ENCODE data around the gene OR2H1.

The OR2H1 gene

DNA sequence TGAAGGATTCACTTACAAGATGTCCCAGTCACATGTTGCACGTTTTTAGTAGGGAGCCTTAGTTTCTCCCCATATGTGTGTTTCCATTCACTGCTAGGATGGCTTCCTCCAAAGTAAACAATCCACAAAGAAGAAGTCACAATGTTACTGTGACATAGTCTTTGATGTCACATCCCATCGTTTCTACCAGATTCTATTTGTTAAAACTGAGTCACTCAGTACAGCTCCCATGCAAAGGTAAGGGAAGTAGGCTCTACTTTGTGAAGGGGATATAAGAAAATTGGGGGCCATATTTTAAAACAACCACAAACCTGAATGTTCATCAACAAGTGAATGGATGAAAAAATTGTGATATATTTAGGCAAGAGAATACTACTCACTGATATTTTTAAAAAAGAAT, at the start of gene OR2H1, which contains the start of gene OR11A1:
TSS of gene OR2H1 (plus strand) at position 185 of the 400 bp plus-strand sequence. CDS start 4,615 bp downstream, outside the sequence.
TSS of gene OR11A1 (minus strand) at position 101 of the 400 bp plus-strand sequence. CDS start 29,430 bp downstream, outside the sequence.
- no peak for TF ChIP-seq GATA2 (IDR thresholded peaks at IDR 0.05; ENCODE audit: low read depth, low read length)
- TF ChIP-seq GATA3 (IDR thresholded peaks at IDR 0.05; ENCODE audit: low read depth, low read length): no peak

DNA sequence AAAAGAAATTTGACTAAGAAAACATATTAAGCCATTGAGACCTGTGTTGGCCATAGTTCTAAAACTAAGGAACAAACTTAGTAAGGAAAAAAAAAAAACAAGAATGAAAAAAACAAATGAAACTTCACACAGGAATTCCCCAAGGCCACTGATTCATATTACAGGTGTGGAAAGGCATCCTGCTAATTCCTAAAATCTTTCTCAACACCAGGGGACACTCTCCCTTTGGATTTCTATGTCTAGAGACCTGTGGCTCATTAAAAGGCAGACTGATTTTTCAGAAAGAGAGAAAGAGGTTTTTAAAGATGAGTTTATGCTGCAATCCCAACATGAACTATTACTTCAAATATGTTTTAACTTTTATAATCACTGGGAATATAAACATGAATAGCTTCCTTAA, 42.4 kb upstream of the OR2H1 start, which contains the start of gene OR12D1:
TSS of gene OR12D1 (plus strand) at position 341 of the 400 bp plus-strand sequence.
- TF ChIP-seq GATA2 (IDR thresholded peaks at IDR 0.05; ENCODE audit: low read depth, low read length) (no peak), GATA3 (IDR thresholded peaks at IDR 0.05; ENCODE audit: low read depth, low read length) (no peak)

DNA sequence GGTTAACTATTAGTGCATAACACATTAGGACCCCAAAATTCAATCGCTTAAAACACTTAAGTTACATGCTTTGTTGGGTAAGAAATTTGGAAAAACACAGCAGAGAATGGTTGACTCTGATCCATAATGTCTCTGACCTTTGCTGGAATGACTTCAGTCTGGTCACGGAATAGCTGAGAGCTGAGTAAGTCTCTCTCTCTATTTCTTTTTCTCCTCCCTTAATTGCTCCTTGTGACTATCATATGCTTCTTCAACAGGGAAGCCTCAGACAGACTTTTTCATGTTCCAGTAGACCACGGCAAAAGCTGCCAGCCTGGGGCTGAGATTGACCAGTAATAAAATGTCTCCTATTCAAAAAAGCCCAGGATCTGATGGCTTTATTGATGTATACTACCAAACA, 37.4 kb upstream of the OR2H1 start:
- no peak for TF ChIP-seq GATA2 (IDR thresholded peaks at IDR 0.05; ENCODE audit: low read depth, low read length)
- TF ChIP-seq GATA3 (IDR thresholded peaks at IDR 0.05; ENCODE audit: low read depth, low read length): no peak

DNA sequence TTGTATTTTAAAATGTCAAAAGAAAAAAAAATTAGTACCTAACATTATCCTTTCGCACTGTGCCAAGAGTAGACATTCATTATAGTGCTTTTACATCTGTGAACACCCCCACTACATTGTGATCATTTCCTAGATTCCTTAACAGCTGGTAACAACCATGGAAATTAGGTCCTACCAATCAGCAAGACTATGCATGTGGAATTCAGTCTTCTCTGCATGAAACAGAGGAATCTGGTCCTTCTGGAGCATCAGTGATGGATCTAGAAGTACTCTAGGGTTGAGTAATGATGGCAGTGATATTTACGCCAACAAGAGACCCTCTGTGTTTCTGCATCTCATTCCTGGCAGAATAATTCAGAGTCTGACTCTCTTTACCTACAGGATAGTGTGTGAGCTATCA, 32.8 kb upstream of the OR2H1 start:
- no peak for TF ChIP-seq GATA3 (IDR thresholded peaks at IDR 0.05; ENCODE audit: low read depth, low read length)
- TF ChIP-seq GATA2 (IDR thresholded peaks at IDR 0.05; ENCODE audit: low read depth, low read length): no peak

DNA sequence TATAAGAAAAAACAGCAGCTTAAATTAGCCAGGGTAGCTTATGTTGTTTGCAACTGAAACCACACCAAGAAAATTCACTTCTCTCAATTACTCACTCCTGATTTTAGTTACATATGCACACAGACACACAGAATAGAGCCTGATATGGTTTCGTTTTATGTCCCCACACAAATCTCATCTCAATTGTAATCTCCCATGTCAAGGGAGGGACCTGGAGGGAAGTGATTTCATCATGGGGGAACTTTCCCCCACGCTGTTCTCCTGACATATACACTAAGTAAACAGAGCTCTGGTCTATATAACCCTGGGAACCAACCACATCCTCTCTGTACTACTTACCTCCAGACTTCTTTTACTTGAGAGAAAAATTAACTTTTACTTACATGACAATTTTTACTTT, 32.4 kb upstream of the OR2H1 start:
- TF ChIP-seq GATA2 (IDR thresholded peaks at IDR 0.05; ENCODE audit: low read depth, low read length): no peak
- no peak for TF ChIP-seq GATA3 (IDR thresholded peaks at IDR 0.05; ENCODE audit: low read depth, low read length)

DNA sequence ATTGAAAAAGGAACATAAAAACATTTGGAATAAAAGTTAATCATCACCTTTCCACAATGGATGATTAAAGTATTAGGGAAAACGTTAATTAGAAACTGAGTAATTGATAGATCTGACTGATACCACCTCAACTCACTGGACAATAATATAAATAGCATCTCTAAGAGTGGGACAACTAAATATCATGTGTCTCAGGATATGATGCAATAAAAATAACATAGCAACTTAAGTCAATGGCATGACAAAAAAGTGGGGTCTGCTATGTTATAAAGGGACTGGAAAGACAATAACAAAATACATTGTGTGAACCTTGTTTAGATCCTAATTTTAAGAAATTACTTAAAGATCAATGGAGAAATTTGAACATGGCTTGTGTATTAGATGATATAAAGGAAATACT, 31.9 kb upstream of the OR2H1 start:
- TF ChIP-seq GATA2 (IDR thresholded peaks at IDR 0.05; ENCODE audit: low read depth, low read length) (no peak), GATA3 (IDR thresholded peaks at IDR 0.05; ENCODE audit: low read depth, low read length) (no peak)

DNA sequence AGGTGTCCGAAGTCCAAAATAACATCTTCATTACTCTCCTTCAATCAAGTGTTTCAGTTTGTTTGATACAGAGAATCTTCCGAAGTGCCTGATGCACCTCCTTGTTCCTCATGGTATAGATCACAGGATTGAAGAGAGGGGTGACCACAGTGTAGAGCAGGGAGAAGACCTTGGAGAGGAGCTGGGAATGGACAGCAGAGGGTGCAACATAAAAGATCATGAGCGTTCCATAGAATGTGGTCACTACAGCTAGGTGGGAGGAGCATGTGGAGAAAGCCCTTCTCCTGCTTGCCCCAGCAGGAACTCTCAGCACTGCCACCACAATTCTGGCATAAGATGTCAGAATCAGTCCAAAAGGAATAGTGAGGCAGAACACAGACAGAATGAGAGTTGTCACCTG, 30.3 kb upstream of the OR2H1 start:
- no peak for TF ChIP-seq GATA2 (IDR thresholded peaks at IDR 0.05; ENCODE audit: low read depth, low read length)
- no peak for TF ChIP-seq GATA3 (IDR thresholded peaks at IDR 0.05; ENCODE audit: low read depth, low read length)

DNA sequence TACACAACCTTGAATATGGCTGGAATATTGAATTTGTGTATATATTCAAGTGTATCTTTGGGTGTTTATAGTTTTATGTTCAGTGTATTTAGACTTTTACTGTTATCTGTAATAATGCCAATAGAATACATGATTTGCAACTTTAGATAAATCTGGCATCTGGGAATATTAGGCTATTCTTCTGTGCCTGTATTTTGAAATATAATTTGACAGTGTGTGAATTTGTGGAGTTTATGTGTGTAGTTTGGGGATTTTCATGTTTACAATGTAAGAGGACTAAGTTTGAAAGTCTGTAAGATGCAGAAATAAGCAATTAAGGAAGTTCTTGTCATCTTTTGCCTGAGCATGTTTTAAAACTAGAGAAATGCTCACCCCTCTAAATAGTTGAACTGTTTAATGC, 17.9 kb upstream of the OR2H1 start, which contains the start of gene OR10C1:
TSS of gene OR10C1 (plus strand) at position 301 of the 400 bp plus-strand sequence. CDS start 710 bp downstream, outside the sequence.
- TF ChIP-seq GATA3 (IDR thresholded peaks at IDR 0.05; ENCODE audit: low read depth, low read length): no peak
- TF ChIP-seq GATA2 (IDR thresholded peaks at IDR 0.05; ENCODE audit: low read depth, low read length): no peak

DNA sequence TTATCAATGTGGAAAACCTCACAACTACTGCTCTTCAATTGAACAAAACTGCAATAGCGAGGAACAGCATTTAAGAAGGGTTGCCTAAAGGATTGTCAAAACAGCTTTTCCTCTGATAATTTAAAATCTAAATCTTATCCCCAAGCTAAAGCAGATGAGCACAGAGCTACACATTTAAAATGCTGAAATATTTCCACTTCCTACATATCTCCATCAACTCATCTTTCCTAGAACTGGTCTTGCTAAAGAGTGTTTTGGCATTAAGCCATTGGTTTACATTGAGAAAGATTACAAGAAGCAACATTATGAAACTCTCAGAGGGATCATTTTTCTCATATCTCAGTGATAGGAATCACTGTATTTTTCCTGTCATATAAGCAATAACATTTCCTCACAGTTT, 14.2 kb upstream of the OR2H1 start:
- TF ChIP-seq GATA2 (IDR thresholded peaks at IDR 0.05; ENCODE audit: low read depth, low read length): no peak
- TF ChIP-seq GATA3 (IDR thresholded peaks at IDR 0.05; ENCODE audit: low read depth, low read length): no peak

DNA sequence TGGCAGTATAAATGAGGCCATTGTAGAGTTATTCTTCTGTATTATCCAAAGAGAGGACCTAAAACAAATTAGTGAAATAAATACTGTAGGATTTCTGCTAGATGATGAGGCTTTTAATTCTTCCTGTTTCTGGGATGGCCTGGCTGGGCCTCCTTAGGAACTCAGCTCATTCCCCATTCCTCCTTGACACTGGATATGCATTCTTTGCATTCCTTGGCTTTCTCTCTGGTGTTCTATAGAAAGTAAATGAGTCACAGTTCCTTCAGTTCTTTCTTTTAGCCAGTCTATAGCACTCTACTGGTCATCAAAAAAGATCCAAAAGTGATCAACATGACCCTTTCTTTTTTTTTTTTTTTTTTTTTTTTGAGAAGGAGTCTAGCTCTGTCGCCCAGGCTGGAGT, 9.3 kb upstream of the OR2H1 start:
- TF ChIP-seq GATA3 (IDR thresholded peaks at IDR 0.05; ENCODE audit: low read depth, low read length) (no peak), GATA2 (IDR thresholded peaks at IDR 0.05; ENCODE audit: low read depth, low read length) (no peak)

DNA sequence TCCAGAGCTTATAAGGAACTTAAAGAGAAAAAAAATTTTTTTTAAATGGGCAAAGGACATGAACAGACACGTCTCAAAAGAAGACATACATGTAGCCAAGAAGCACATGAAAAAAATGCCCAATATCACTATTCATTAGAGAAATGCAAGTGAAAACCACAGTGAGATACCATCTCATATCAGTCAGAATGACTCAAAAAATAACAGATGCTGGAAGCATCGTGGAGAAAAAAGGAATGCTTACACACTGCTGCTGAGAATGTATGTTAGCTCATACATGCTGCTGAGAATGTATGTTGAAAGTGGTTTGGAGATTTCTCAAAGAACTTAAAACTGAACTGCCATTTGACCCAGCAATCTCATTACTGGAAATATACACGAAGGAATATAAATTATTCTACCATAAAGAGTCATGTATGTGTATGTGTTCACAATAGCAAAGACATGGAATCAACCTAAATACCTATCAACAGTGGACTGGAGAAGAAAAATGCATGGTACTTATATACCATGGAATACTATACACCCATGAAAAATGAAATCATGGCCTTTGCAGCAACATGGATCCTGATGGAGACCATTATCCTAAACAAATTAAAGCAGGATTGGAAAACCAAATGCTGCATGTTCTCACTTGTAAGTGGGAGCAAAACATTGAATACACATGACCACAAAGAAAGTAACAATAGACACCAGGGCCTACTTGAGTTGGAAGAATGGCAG, 5.3 kb upstream of the OR2H1 start:
- TF ChIP-seq GATA3 (IDR thresholded peaks at IDR 0.05; ENCODE audit: low read depth, low read length) (no peak), GATA2 (IDR thresholded peaks at IDR 0.05; ENCODE audit: low read depth, low read length) (no peak)

DNA sequence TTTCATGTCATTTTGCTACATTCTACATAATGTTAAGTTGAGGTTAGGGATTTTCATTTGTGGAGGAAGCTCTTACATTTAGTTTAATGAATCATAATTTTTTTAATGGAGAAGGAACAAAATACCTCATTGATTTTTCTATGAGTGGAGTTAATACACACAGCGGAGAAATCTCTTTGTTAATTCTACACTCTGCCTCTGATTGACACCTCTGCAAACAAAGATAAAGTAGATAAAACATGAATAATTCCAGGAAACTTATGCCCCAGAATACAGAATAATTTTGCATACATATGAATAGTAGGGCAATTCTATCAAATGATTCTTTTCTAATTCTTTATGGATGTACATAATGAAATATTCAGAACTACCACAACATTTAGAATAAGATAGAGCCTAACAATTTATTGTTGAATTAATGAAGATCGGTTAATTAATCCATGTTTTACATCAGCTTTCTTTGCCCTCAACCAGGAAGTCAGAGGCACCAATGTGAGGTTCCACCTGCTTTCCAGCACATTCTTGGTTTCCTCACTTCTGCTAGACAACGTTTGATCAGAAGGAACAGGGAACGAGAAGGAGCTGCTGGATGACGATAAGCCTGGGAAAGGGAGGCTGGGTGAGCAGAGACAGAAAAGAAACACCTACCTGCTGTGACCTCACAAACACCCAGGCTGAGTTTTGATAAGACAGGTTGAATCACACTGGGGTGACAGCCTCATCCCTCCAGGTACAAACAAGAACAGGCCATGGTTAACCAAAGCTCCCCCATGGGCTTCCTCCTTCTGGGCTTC, 4.3 kb downstream of the OR2H1 start:
- TF ChIP-seq GATA3 (IDR thresholded peaks at IDR 0.05; ENCODE audit: low read depth, low read length) (no peak), GATA2 (IDR thresholded peaks at IDR 0.05; ENCODE audit: low read depth, low read length) (no peak)

DNA sequence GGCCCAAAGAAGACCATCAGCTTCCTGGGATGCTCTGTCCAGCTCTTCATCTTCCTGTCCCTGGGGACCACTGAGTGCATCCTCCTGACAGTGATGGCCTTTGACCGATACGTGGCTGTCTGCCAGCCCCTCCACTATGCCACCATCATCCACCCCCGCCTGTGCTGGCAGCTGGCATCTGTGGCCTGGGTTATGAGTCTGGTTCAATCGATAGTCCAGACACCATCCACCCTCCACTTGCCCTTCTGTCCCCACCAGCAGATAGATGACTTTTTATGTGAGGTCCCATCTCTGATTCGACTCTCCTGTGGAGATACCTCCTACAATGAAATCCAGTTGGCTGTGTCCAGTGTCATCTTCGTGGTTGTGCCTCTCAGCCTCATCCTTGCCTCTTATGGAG, 5.1 kb downstream of the OR2H1 start:
- no peak for TF ChIP-seq GATA3 (IDR thresholded peaks at IDR 0.05; ENCODE audit: low read depth, low read length)
- no peak for TF ChIP-seq GATA2 (IDR thresholded peaks at IDR 0.05; ENCODE audit: low read depth, low read length)

DNA sequence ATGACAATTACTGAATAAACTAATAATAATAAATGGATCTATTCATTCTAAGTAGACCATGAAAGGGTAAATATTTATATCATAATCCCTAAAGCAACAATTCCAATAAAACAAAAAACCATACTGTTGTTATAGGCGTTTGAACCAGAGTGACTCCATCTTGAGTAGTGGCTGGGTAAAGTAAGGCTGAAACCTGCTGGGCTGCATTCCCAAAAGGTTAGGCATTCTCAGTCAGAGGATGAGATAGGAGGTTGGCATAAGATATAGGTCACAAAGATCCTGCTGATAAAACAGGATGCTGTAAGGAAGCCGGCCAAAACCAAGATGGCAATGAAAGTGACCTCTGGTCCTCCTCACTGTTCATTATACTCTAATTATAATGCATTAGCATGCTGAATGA, 8.3 kb downstream of the OR2H1 start:
- TF ChIP-seq GATA2 (IDR thresholded peaks at IDR 0.05; ENCODE audit: low read depth, low read length) (no peak), GATA3 (IDR thresholded peaks at IDR 0.05; ENCODE audit: low read depth, low read length) (no peak)

DNA sequence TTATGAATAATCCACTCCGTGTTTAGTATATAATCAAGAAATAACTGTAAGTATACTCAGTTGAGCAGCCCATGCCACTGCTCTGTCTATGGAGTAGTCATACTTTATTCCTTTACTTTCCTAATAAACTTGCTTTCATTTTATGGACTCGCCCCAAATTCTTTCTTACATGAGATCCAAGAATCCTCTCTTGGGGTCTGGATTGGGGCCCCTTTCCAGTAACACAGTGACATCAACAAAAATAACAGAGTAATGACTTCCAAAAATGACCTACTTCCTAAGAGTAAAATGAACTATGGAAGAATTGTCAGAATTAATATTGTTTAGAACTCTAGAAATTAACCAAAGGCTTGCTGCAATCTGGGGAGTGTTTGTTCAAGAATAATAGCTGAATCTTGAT, 8.8 kb downstream of the OR2H1 start:
- TF ChIP-seq GATA2 (IDR thresholded peaks at IDR 0.05; ENCODE audit: low read depth, low read length) (no peak), GATA3 (IDR thresholded peaks at IDR 0.05; ENCODE audit: low read depth, low read length) (no peak)
